HepG2 (cell line): ENCODE data around the gene ACTR1B. TPM values are rescaled to one million over a fixed set of nuclear protein-coding genes. Genes with fewer than 3 reads are reported as not detected.

ENCODE experiments used
- ATAC-seq: fragments of 200-7000 bp; cut with Tn5 transposase; 3 replicates; pipeline ENCODE4 v1.9.1; 2020; ENCODE audit warnings: mild to moderate bottlenecking, moderate library complexity
- BruUV-seq: library from RNA; stranded (reverse); fragments of 400-500 nt; replicated peaks from 2 replicates; lab custom pipeline; 2021; lab: Mats Ljungman, UMichigan
- CTCF ChIA-PET: fragments of 300-600 bp; formaldehyde crosslinking; extraction: SDS; loops from one replicate; lab custom pipeline; 2021; ENCODE audit warnings: low total read pairs, inconsistent platforms, low intra/inter-chr PET ratio; lab: Yijun Ruan, JAX
- POLR2A ChIA-PET: fragments of 350-600 bp; sonication (Branson Sonifier 250); formaldehyde crosslinking; loops from one replicate; lab custom pipeline; 2020; ENCODE audit warnings: antibody characterized with exemption, inconsistent platforms; lab: Yijun Ruan, JAX
- DNase-seq: peaks from one replicate; pipeline ENCODE4 v3.0.0-alpha.2; 2015; ENCODE audit warnings: low spot score
- FAIRE-seq: peaks from 3 replicates; lab custom pipeline; 2011; peaks lifted over from hg19 to GRCh38; lab: Jason Lieb, UNC
- H2AFZ ChIP-seq: one replicate; pipeline ENCODE4 v1.6.1; 2011; ENCODE audit warnings: low read length, inconsistent platforms
- H3K27ac ChIP-seq: fragments of 300-600 bp; 3 replicates; pipeline ENCODE4 v1.8.0; 2011; ENCODE audit warnings: mixed run types, mild to moderate bottlenecking, mixed read lengths, low read length, inconsistent platforms; ENCODE audit not compliant: insufficient read depth; ENCODE audit errors: extremely low read length
- H3K27me3 ChIP-seq, 2 experiments: fragments of 200-600 bp in 1 of 2; 2 replicates in 1 of 2; 3 replicates in 1 of 2; pipeline versions ENCODE4 v1.6.0 to v1.8.0; 2011; ENCODE audit warnings: low read length in 2 of 2, mild to moderate bottlenecking in 2 of 2, moderate library complexity in 2 of 2, inconsistent platforms in 1 of 2; ENCODE audit not compliant: insufficient read depth in 2 of 2, control insufficient read depth in 1 of 2
- H3K36me3 ChIP-seq, 2 experiments: fragments of 200-600 bp in 1 of 2; replicated peaks in 1 of 2; 2 replicates in 1 of 2; 3 replicates in 1 of 2; pipeline versions ENCODE4 v1.5.1 to v1.8.0; 2011; ENCODE audit warnings: low read length in 2 of 2, inconsistent platforms in 1 of 2; ENCODE audit not compliant: insufficient read depth in 2 of 2, control insufficient read depth in 1 of 2
- H3K4me1 ChIP-seq: 2 replicates; pipeline ENCODE4 v1.5.1; 2012; ENCODE audit warnings: low read length, inconsistent platforms; ENCODE audit not compliant: insufficient read depth
- H3K4me2 ChIP-seq: 2 replicates; pipeline ENCODE4 v1.6.0; 2011; ENCODE audit warnings: low read depth, low read length, inconsistent platforms
- H3K4me3 ChIP-seq, 3 experiments: fragments of 200-600 bp in 1 of 3; sonication (generic), shearing (Covaris generic) in 1 of 3; replicated peaks in 1 of 3; 2 replicates each; pipeline ENCODE4 v1.5.1; 2011 to 2016; ENCODE audit warnings: low read length in 3 of 3, inconsistent platforms in 2 of 3, low read depth in 2 of 3, mild to moderate bottlenecking in 2 of 3, control low read depth in 1 of 3, mixed read lengths in 1 of 3; ENCODE audit not compliant: insufficient read depth in 1 of 3
- H3K79me2 ChIP-seq: one replicate; pipeline ENCODE4 v1.6.1; 2011; ENCODE audit warnings: low read length, inconsistent platforms; ENCODE audit not compliant: insufficient read depth
- H3K9ac ChIP-seq: 2 replicates; pipeline ENCODE4 v1.6.0; 2011; ENCODE audit warnings: mild to moderate bottlenecking, low read depth, low read length, inconsistent platforms; ENCODE audit not compliant: insufficient read depth
- H3K9me3 ChIP-seq: 2 replicates; pipeline ENCODE4 v1.5.1; 2012; ENCODE audit warnings: mild to moderate bottlenecking, low read length
- H4K20me1 ChIP-seq: 2 replicates; pipeline ENCODE4 v1.6.0; 2011; ENCODE audit warnings: inconsistent platforms, mild to moderate bottlenecking, low read length, moderate library complexity; ENCODE audit not compliant: insufficient read depth
- CEBPZ ChIP-seq: IDR thresholded peaks from 2 replicates; pipeline ENCODE4 v1.6.1; 2012; ENCODE audit warnings: low read length, improper control_type of control experiment
- CHD4 ChIP-seq: fragments of 200-600 bp; sonication (generic); IDR thresholded peaks from 2 replicates; pipeline ENCODE4 v1.7.0; 2017; ENCODE audit warnings: mild to moderate bottlenecking, low read length, borderline replicate concordance
- DBP ChIP-seq: sonication (generic); formaldehyde crosslinking; IDR thresholded peaks from 2 replicates; pipeline ENCODE4 v1.4.0; 2020; ENCODE audit warnings: missing genetic modification reagents; ENCODE audit errors: not compliant biosample characterization
- FOSL1 ChIP-seq: sonication (generic); formaldehyde crosslinking; IDR thresholded peaks from 2 replicates; pipeline ENCODE4 v1.9.0; 2021; ENCODE audit warnings: missing genetic modification reagents, borderline replicate concordance
- GLI4 ChIP-seq: sonication (generic); formaldehyde crosslinking; IDR thresholded peaks from 2 replicates; pipeline ENCODE4 v1.5.1; 2020; ENCODE audit warnings: missing genetic modification reagents, mild to moderate bottlenecking, moderate library complexity, borderline replicate concordance
- HDAC2 ChIP-seq: sonication (generic); formaldehyde crosslinking; IDR thresholded peaks from 2 replicates; pipeline ENCODE4 v1.4.0; 2020; ENCODE audit warnings: missing genetic modification reagents
- HOMEZ ChIP-seq: IDR thresholded peaks from 2 replicates; pipeline ENCODE4 v1.6.1; 2016; ENCODE audit warnings: low read depth
- KDM1A ChIP-seq: IDR thresholded peaks from 2 replicates; pipeline ENCODE4 v1.6.1; 2016; ENCODE audit warnings: missing compliant biosample characterization
- KLF12 ChIP-seq: sonication (generic); formaldehyde crosslinking; IDR thresholded peaks from 2 replicates; pipeline ENCODE4 v1.4.0; 2020; ENCODE audit warnings: missing genetic modification reagents, borderline replicate concordance
- TEAD3 ChIP-seq: optimal IDR thresholded peaks from 2 replicates; pipeline ENCODE3; 2016; ENCODE audit warnings: borderline replicate concordance
- ZBTB7B ChIP-seq: sonication (generic); formaldehyde crosslinking; IDR thresholded peaks from 2 replicates; pipeline ENCODE4 v1.4.0; 2020; ENCODE audit warnings: missing genetic modification reagents
- ZFP41 ChIP-seq: sonication (generic); formaldehyde crosslinking; IDR thresholded peaks from 2 replicates; pipeline ENCODE4 v1.4.0; 2020; ENCODE audit warnings: mild to moderate bottlenecking, missing genetic modification reagents, borderline replicate concordance
- ZNF333 ChIP-seq: sonication (generic); formaldehyde crosslinking; IDR thresholded peaks from 2 replicates; pipeline ENCODE4 v1.4.0; 2020; ENCODE audit warnings: mild to moderate bottlenecking, missing genetic modification reagents, borderline replicate concordance
- ZNF451 ChIP-seq: sonication (generic); formaldehyde crosslinking; IDR thresholded peaks from 2 replicates; pipeline ENCODE4 v1.5.0; 2020; ENCODE audit warnings: mild to moderate bottlenecking, missing genetic modification reagents
- ZNF672 ChIP-seq: sonication (generic); formaldehyde crosslinking; IDR thresholded peaks from 2 replicates; pipeline ENCODE4 v1.8.1; 2022; ENCODE audit warnings: missing genetic modification reagents
- ZNF776 ChIP-seq: sonication (generic); formaldehyde crosslinking; IDR thresholded peaks from 2 replicates; pipeline ENCODE4 v1.4.0; 2020; ENCODE audit warnings: mild to moderate bottlenecking, missing genetic modification reagents
- WGBS: methylation state at CpG from one replicate; pipeline ENCODE4 v1.1.6; 2017; ENCODE audit warnings: low lambda C conversion rate; 5-methylcytosine and 5-hydroxymethylcytosine counted together
- in situ Hi-C: cut with HindIII; loops from 2 replicates; pipeline ENCODE4 v1.10.0; 2017; ENCODE audit warnings: low pct_unique_long_range_greater_than_20kb; ENCODE audit not compliant: extremely low pct_ligation_motif_present
- intact Hi-C: fragments of 100-400 bp; cut with micrococcal nuclease; formaldehyde crosslinking; loops from one replicate; pipeline ENCODE4 v1.10.0; 2022; ENCODE audit not compliant: unreplicated experiment
- polyA plus RNA-seq, 8 experiments: library from polyadenylated mRNA; depleted of rRNA in 3 of 8; stranded (reverse) in 7 of 8; unstranded in 1 of 8; fragments of >200 nt; fragmentation: Illumina TruSeq in 4 of 8; extraction: Trizol in 4 of 8; gene quantifications; 2 replicates each; pipeline versions ENCODE4 v1.2.1 to v1.2.3, GENCODE V29; 2011 to 2016; ENCODE audit warnings: low read depth in 4 of 8, missing spikeins in 1 of 8, mixed read lengths in 1 of 8; ENCODE audit not compliant: insufficient read depth in 1 of 8
- total RNA-seq, 5 experiments: library from RNA; depleted of rRNA; stranded (reverse); fragments of >200 nt; fragmentation: Illumina TruSeq; extraction: Trizol; gene quantifications; 2 replicates each; pipeline ENCODE4 v1.2.3, GENCODE V29; 2016; ENCODE audit warnings: low read depth in 1 of 5

The ACTR1B gene
- total and polyA plus RNA-seq, 2 of the 13 experiments (the other 11 are each of a cell fraction or from before 2014, with no cell fraction given), result 61.7 to 76.7 TPM

GRCh38 chr2:97677480-97677879, 13.6 kb upstream of the ACTR1B start (continued):
- TF ChIP-seq ZNF672 (CRISPR knock-in tag) (no peak), TEAD3 (CRISPR knock-in tag) (no peak), ZNF451 (CRISPR knock-in tag) (no peak), GLI4 (CRISPR knock-in tag) (no peak), CEBPZ (no peak)

- Histone ChIP-seq H3K4me2 (no peak overlapping the region), H3K27me3 (no peaks in the 10 kb centered on the region), H3K9me3 (no peaks in the 10 kb centered on the region), H3K36me3 (no peaks in the 10 kb centered on the region), H3K79me2 (no peaks in the 10 kb centered on the region), H3K4me3 (no peak overlapping the region), H3K9ac (no peak overlapping the region), H2AFZ (no peak overlapping the region), H3K4me1 (no peaks in the 10 kb centered on the region), H3K27ac (no peak overlapping the region), H4K20me1 (no peaks in the 10 kb centered on the region)
- TF ChIP-seq ZNF333 (CRISPR knock-in tag) (no peak), ZFP41 (CRISPR knock-in tag) (no peak), KLF12 (no peak), HDAC2 (CRISPR knock-in tag) (no peak), ZBTB7B (CRISPR knock-in tag) (no peak), HOMEZ (CRISPR knock-in tag) (no peak), CHD4 (no peak), FOSL1 (CRISPR knock-in tag) (no peak), DBP (CRISPR knock-in tag) (no peak), KDM1A (CRISPR knock-in tag) (no peak), ZNF776 (no peak)
- intact Hi-C loops (no loop called here), in situ Hi-C loops (no loop called here)
- ATAC-seq (no peak), DNase-seq (no peak), FAIRE-seq (no peak)
- ChIA-PET CTCF (no interaction called here), POLR2A (interaction anchor here (1.3 kb wide), 1 partner anchor 12 kb away, joined by 4 read pairs; no protein-coding TSS in a partner anchor)
- BruUV-seq, result no TSS peak
- WGBS, result 86% methylated on average over 1 of the region's 1 CpG
Observed at GRCh38 chr2:97676620-97677019, 12.8 kb upstream of the ACTR1B start.
